ENCODE data around the gene TMEM86A. TPM values are rescaled to one million over a fixed set of nuclear protein-coding genes. Genes with fewer than 3 reads are reported as not detected.
A peak's percentile ranks its signal among the peaks of the same experiment; 100 is the strongest.

TMEM86A gene
- total RNA-seq, 1 experiment from 2014 or later: 5.3 TPM

- DNase-seq (ENCODE audit: low read depth, low spot score): no peak
- in situ Hi-C loops (cut with HindIII; ENCODE audit: low pct_unique_long_range_greater_than_20kb, low sequenced_read_pairs): no loop called here
Measured at GRCh38 chr11:18741783-18742182, 43.2 kb downstream of the TMEM86A start.

GRCh38 chr11:18743365-18743764 lies 44.8 kb downstream of the TMEM86A start:
- DNase-seq (ENCODE audit: low read depth, low spot score): no peak
- in situ Hi-C loops (cut with HindIII; ENCODE audit: low pct_unique_long_range_greater_than_20kb, low sequenced_read_pairs): no loop called here

GRCh38 chr11:18743900-18744514 lies 45.4 kb downstream of the TMEM86A start:
- in situ Hi-C loops (cut with HindIII; ENCODE audit: low pct_unique_long_range_greater_than_20kb, low sequenced_read_pairs): no loop called here
- DNase-seq (ENCODE audit: low read depth, low spot score): no peak

GRCh38 chr11:18745251-18745650 lies 46.7 kb downstream of the TMEM86A start:
- in situ Hi-C loops (cut with HindIII; ENCODE audit: low pct_unique_long_range_greater_than_20kb, low sequenced_read_pairs): no loop called here
- DNase-seq (ENCODE audit: low read depth, low spot score): no peak

- in situ Hi-C loops (cut with HindIII; ENCODE audit: low pct_unique_long_range_greater_than_20kb, low sequenced_read_pairs): no loop called here
Measured at GRCh38 chr11:18748766-18749365, 50.3 kb downstream of the TMEM86A start.

GRCh38 chr11:18749681-18750319 lies 51.2 kb downstream of the TMEM86A start:
- in situ Hi-C loops (cut with HindIII; ENCODE audit: low pct_unique_long_range_greater_than_20kb, low sequenced_read_pairs): no loop called here
- peak; percentile 63 for DNase-seq (ENCODE audit: low read depth, low spot score)

More at GRCh38 chr11:18748766-18749365, 50.3 kb downstream of the TMEM86A start:
- DNase-seq (ENCODE audit: low read depth, low spot score): no peak

- no peak for DNase-seq (ENCODE audit: low read depth, low spot score)
- in situ Hi-C loops (cut with HindIII; ENCODE audit: low pct_unique_long_range_greater_than_20kb, low sequenced_read_pairs): no loop called here
Measured at GRCh38 chr11:18750944-18751343, 52.4 kb downstream of the TMEM86A start.

GRCh38 chr11:18752502-18752901 lies 53.9 kb downstream of the TMEM86A start:
- in situ Hi-C loops (cut with HindIII; ENCODE audit: low pct_unique_long_range_greater_than_20kb, low sequenced_read_pairs): no loop called here
- no peak for DNase-seq (ENCODE audit: low read depth, low spot score)

- in situ Hi-C loops (cut with HindIII; ENCODE audit: low pct_unique_long_range_greater_than_20kb, low sequenced_read_pairs): no loop called here
- DNase-seq (ENCODE audit: low read depth, low spot score): no peak
Measured at GRCh38 chr11:18754308-18754707, 55.7 kb downstream of the TMEM86A start.

Other genes starting within 250 kb of the TMEM86A start
- gene LDHAL6A, start 242.9 kb upstream of the TMEM86A start, total RNA-seq (2014; rRNA removed; shearing (Covaris generic)): not detected in 2 replicates
- gene TSG101, start 171.8 kb upstream of the TMEM86A start, total RNA-seq (2014; rRNA removed; shearing (Covaris generic)): 139 and 161 TPM in 2 replicates
- gene UEVLD, start 110.0 kb upstream of the TMEM86A start, total RNA-seq (2014; rRNA removed; shearing (Covaris generic)): 30.2 and 34.2 TPM in 2 replicates
- gene MISFA, start 99.0 kb upstream of the TMEM86A start, total RNA-seq (2014; rRNA removed; shearing (Covaris generic)): 0.40 and 1.4 TPM in 2 replicates
- gene SPTY2D1, start 64.4 kb upstream of the TMEM86A start, total RNA-seq (2014; rRNA removed; shearing (Covaris generic)): 13.8 and 19.9 TPM in 2 replicates
- gene IGSF22, start 27.4 kb downstream of the TMEM86A start, total RNA-seq (2014; rRNA removed; shearing (Covaris generic)): not detected in 2 replicates
- not detected in 2 replicates for gene PTPN5, start 93.0 kb downstream of the TMEM86A start, total RNA-seq (2014; rRNA removed; shearing (Covaris generic))
- gene MRGPRX1, start 240.6 kb downstream of the TMEM86A start, total RNA-seq (2014; rRNA removed; shearing (Covaris generic)): not detected in 2 replicates